ENCODE data around the gene SERHL2.
"Not testable (repeated sequence)": the region's sequence is repeated elsewhere in the genome, so short reads cannot be mapped to it uniquely, and the experiment has no call there.

Gene SERHL2

DNA sequence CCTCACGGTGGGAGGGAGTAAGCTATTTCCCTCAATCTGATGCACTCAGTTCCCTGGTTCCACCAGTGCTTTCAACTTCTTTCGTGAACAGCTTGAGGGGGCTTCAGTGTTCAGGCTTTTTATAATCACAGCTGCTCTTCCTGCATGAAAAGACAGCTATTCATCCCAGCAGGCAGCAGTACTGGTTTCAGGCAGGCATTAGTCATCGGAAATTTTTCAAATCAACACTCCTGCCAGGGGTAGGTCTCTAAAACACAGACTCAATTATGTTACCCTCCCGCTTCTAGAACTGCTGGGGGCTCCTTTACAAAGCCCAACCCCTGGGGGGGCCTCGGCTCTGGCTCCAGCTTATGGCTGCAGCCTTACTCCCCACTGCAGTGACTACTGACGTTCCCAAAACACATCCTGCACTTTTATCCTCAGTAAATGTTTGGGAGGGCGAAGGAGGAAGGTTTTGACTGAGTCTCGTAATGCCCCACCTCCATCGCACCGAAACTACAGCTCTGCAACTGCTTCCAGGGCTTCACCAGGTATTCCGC lies 55.1 kb downstream of the SERHL2 start:
- peak; percentile 87 for DNase-seq

DNA sequence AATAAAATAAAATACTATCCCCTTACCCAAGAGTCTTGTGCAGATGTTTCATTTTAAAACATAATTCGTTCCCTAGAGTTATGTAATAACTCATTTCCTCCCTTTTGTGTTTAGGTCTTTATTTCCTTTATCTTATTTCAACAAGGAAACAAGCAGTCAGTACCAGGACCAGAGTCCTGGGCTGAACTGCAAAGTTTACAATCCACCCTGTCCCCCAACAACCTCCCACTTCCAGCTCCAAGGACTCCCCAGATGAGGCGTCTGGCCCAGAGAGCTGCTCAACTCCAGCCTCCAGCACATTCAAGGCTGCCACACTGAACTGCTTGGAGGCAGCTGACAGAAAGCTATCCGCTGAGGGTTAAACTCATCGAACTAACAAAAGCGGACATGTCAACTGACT lies 56.4 kb downstream of the SERHL2 start:
- no peak for DNase-seq

DNA sequence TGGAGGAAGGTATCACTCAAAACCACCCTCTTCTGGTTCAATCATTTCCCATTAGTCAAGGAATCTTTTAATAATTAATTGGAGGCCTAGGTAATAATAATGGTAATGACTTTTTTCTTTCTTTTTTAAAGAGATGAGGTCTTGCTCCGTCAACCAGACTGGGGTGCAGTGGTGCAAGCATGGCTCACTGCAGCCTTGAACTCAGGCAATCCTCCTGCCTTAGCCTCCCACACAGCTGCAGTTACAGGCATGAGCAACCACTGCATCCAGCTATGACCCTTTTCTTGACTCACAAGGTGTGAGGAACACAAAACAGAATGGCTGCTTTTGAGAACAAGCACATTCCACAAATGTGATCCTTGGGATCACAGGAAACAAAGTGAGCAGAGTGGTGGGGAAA lies 57.3 kb downstream of the SERHL2 start:
- DNase-seq, result peak; percentile 78

DNA sequence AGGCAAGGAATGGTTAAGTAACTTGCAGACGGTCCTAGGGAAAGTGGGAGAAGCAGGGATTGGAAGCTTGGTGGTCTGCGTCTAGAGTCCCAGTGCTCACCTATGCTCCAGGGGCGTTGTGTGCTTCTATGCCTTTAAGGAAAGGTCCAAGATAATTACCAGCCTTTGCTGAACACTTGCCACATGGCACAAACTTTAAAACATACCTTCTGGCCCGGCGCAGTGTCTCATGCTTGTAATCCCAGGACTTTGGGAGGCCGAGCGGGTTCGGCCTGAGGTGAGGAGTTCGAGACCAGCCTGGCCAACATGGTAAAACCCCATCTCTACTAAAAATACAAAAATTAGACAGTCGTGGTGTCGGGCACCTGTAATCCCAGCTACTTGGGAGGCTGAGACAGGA lies 58.6 kb downstream of the SERHL2 start:
- no peak for DNase-seq

DNA sequence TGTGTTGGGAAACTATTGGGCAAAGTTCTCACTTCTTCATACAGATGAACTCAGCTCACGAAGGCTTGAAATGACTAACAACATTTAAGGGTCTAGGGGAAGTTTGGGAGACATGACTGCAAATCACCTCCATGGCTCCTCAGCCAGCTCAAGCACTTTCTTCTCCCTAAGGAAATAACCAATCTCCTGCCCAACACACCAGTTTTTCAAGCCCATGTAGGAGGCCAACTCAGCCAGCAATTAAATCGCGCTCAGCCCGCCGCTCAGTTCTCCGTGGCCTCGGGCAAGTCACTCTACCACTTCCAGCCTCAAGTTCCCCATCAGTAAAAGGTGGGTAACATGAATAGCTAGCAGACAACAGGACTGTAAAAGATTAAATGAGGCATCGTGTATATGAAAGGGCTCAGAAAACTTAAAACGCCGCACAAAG lies 60.1 kb downstream of the SERHL2 start:
- DNase-seq, result no peak

DNA sequence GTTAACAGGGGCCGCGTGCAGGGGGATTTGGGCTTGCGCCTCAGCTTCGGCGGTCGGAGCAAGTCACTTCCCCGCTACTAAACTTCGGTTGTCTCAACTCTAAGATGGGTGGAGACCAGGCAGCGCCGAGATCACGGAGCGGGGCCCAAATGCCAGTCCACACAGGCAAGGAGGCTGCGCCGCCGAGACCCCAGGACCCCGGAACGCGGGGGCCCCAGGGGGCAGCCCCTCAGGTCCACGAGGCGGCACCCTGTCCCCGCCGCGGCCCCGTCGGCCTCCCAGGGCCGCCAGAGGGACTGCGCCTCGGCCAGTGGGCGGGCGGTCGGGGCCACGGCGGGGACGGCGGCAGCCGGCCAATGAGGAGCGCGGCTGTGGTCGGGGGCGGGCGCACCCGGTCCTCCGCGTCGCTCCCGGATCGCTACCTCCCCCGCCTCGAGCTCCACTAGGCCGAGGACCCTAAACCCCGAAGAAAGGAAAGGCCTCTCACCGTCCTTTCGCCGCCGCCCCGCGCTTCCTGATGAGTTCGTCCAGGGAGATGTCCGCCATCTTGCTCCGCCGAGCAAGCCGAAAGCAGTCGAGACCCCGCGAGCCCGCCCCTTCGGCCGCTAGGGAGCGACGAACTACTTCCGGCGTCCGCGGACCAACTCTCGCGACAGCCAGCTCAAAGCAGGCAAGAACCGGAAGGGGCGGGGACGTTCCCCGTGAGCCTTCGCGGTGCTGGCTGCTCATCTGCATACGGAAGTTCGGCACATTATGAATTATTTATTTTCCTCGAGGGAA lies 60.7 kb downstream of the SERHL2 start, which contains the start of gene POLDIP3:
Gene POLDIP3 (minus strand): TSS at position 572 of the 780 bp plus-strand sequence. CDS start 26 bp downstream, at position 546.
- DNase-seq, result peak; percentile 94

DNA sequence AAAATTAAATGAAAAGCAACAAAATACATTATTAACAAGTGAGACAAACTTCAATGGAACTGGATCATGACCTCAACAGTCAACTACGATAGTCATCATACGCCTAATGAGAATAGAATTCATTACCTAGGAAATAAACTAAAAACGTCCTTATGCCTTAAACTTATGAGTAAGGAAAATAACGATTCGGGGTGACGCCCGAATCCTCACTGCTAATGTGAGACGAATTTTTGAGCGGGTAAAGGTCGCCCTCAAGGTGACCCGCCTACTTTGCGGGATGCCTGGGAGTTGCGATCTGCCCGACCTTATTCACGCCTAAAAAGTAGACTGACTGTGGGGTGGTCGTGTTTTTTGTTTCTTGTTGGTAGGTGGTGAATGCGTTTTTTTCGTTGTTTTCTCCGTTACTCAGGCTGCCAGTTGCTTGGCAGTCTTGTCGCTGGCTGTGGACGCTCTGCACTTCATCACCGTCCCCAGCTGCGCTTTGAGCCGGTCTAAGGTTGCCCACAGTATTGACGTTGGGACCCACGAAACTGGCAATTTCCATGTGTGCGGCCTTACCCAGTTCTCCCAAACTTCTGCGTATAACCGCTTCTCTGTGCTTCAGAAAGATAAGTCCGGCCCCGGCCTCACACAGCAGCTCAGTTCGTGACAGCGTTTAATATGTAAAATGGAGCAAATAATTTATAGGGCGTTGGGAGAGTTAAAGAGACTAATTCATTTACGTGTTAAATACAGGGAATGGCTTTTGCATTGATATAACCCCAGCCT lies 61.5 kb downstream of the SERHL2 start:
- DNase-seq, result peak; percentile 99

DNA sequence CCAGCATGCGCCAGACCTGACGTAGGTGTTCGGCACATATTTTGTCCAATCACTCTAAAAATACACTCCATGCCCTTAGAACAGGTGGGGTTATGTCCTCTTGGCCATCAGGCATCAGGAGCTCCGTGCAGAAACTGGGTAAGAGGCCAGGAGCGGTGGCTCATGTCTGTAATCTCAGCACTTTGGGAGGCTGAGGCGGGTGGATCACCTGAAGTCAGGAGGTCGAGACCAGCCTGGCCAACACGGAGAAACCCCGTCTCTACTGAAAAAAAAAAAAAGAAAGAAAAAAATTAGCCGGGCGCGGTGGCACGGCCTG lies 62.1 kb downstream of the SERHL2 start:
- DNase-seq, result not testable (repeated sequence)

DNA sequence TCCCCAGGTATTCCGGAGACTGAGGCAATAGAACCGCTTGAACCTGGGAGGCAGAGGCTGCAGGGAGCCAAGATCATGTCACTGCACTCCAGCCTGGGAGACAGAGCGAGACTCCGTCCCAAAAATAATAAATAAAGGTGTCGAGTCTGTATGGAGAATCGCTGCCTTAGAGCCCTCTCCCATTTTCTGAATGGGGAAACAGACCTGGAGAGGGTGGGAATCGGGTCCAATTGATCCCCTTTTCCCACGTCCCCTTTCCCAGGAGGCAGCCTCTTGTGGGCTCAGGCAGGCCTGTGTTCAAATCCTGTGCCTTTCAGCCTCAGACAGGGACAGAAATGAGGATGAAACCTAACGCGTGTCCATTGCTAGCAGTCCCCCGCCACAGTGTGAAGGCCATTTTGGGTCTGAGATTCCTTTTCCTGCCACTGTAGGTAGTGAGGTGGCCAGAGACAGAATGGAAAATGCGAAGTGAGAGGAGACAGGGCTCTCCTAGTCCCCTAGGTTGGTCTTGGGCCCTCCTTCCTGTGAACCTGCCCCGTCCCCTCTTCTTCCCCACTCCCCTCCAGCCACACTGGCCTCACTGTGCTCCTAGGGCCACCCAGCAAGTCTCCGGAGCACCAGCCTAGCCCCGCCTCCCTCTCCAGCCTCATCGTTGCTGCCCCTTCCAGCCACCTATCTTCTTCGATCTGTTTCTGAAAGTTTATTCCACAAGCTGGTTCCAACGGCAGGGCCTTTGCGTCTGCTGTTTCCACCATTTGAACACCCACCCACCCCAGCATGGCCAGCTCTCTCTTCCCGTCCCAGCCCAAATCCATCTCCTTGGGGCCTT lies 63.6 kb downstream of the SERHL2 start:
- DNase-seq, result no peak

DNA sequence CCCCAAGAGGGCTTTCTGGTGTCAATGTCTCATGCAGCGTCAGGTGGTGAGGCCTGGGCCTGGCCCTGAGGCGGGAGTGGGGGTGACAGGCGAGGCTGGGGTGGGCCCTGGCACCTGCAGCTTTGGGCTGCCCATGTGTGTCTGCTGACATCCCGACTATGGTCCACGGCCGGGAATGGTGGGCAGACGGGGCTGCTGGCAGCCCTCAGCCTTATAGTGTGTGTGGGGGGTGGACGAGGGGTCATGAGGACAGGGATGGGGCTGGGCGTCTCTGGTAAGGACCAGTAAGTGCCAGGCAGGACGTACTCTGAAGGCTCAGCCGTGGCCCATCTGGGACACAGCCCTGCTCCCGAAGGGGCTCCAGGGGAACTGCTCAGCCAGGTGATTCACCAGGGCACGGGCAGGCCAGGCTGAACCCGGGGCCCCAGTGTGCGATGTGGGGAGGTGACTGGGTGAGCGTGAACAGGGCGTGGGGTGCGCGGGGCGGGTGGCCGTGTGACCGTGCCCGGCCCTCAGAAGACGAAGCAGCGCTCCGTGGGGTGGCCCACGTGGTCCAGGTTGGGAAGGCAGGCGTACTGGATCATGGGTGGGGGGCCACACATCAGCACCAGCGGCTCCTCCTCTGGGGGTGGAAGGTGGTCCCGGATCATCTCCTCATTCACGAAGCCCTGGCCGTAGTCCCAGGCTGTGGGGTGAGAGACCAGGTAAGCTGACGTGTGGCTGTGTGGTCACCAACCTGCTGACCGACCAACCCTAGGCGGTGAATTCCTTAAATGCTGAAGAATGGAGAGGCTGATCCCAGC lies 65.7 kb downstream of the SERHL2 start:
- DNase-seq, result no peak

DNA sequence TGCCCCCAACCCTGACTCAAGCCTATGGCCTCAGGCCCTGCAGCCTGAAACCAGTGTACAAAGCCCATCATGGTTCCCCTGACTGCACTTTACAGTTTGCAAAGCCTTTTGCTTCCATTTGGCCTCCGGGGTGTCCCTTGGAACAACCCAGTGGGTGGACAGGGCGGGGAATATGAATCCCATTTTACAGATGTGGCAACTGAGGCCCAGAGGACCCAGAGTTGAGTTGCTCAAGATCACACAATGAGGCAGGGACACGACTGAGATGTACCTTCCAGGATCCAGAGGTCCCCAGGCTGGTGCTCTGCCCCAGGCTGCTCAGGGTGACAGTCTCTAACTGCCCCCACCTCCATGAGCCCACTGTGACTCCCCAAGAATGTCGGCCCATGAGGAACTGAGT lies 66.3 kb downstream of the SERHL2 start:
- no peak for DNase-seq

DNA sequence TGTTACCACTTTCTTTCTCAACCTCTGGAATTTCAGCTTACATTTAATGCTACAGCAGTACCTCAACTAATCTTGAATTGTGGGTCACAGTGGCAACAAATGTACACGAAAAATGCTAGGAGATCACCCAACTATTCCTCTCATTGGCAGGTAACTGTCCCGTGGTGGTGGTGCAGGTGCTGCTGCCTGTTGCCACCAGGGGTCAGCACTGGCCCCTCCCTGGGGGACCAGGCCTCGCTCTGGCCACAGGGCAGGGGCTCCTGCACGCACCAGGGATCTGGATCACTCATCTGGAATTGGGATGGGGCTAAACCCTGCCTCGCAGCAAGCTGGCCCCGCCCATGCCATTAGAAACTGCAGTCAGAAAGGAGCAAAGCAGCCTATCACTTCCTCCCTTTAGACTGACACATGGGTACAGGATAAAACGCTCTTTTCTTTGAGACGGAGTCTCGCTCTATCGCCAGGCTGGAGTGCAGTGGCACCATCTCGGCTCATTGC lies 67.8 kb downstream of the SERHL2 start:
- peak; percentile 47 for DNase-seq

DNA sequence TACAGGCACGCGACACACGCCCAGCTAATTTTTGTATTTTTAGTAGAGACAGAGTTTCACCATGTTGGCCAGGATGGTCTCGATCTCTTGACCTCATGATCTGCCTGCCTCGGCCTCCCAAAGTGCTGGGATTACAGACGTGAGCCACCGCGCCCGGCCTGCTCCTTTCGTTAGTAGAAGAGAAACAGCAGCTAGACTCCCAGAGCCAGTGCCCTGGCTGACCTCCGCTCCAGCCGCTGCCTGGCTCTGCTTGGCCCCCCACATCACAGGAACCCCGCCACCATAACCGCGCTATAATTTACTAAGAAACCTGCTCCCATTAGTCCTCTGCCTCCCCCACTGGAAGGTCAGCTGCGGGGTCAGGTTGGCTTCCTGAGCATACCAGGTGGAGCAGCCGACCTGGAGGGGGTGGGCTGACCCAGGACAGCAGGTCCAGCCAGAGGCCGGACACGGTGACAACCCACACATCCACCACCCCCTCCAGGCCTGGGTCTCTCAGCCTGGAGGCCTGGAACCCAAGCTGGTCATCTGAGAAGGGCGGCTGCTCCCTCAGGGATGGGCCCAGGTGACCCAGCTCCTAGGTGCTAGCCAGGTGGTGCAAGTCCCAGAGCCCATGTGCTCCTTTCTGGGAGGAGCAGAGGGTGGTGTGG lies 68.4 kb downstream of the SERHL2 start:
- no peak for DNase-seq

DNA sequence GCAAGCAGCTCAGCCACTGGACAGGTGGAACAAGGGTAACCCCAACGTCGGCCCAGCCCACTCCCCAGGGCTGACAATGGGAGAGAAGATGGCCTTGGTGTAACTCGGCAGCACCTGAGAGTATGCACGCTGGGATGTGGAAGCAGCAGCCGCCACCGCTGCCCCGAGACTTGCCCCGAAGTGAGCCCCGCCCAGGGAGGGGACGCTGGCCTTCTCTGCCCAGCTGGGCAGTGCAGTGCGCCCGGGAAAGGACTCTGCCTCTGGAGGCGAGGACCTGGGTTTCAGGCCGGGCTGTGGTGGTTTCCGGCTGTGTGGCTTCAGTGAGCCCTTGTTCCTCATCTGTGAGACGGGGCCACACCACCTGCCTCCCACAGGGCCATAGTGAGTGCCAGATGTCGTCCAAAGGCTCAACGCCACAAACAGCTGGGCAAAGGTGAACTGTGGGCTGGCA lies 69.6 kb downstream of the SERHL2 start:
- no peak for DNase-seq
